HG03432 (cell line): ENCODE measurements around the gene DPH3.
"Not testable (repeated sequence)": the region's sequence is repeated elsewhere in the genome, so short reads cannot be mapped to it uniquely, and the experiment has no call there.

Experiments used
- ATAC-seq: cut with Tn5 transposase; IDR thresholded peaks from one replicate; pipeline ENCODE4 v1.9.1; 2021; ENCODE audit warnings: mild to moderate bottlenecking, moderate library complexity; ENCODE audit not compliant: unreplicated experiment

DPH3 gene

GRCh38 chr3:16264708-16265454 lies at the start of gene DPH3, which contains the start of gene OXNAD1:
DPH3 (minus strand) TSS chr3:16264943; CDS start chr3:16264876, 67 bp downstream.
OXNAD1 (plus strand) TSS chr3:16265212; CDS start chr3:16270953, 5,741 bp downstream.
- ATAC-seq = peak; percentile 99

- no peak for ATAC-seq
Measured at GRCh38 chr3:16313886-16314645, 49.3 kb upstream of the DPH3 start.

GRCh38 chr3:16311960-16312451 lies 47.3 kb upstream of the DPH3 start:
- ATAC-seq = peak; percentile 59

DNA sequence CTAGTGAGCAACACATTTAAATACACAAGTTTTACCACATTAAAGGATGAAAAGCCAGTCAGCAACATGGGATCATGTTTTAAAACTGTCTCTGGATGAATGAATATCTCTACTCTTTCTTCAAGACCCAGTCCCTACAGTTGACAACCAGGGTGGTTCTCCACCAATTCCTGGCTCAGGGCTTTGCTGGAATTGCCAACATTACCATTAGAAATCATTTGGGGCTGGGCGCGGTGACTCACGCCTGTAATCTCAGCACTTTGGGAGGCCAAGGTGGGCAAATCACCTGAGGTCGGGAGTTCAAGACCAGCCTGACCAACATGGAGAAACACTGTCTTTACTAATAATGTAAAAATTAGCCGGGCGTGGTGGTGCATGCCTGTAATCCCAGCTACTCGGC lies 45.7 kb upstream of the DPH3 start:
- not testable (repeated sequence) for ATAC-seq

DNA sequence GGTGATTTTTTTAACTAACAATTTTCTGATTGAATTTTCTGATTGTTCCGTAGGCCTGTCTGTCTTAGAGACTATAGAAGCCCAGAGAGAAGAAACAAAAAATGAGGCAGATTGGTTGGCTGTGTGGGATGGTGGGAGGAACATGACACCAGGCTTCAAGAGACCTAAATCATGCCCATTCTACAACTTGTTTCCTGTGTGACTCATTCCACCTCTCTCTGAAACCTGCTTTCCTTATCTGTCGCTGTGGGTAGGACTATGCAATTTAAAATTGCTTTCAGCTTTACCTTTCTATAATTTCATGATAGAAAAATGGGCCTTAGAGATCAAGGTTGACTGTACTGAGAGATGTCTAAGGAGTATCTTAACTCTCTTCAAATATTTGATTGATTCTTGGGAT lies 44.8 kb upstream of the DPH3 start:
- ATAC-seq = peak; percentile 94

- ATAC-seq = no peak
Measured at GRCh38 chr3:16308727-16309126, 44.0 kb upstream of the DPH3 start.

GRCh38 chr3:16307832-16308531 lies 43.2 kb upstream of the DPH3 start:
- ATAC-seq = no peak

GRCh38 chr3:16305111-16305541 lies 40.4 kb upstream of the DPH3 start:
- no peak for ATAC-seq

DNA sequence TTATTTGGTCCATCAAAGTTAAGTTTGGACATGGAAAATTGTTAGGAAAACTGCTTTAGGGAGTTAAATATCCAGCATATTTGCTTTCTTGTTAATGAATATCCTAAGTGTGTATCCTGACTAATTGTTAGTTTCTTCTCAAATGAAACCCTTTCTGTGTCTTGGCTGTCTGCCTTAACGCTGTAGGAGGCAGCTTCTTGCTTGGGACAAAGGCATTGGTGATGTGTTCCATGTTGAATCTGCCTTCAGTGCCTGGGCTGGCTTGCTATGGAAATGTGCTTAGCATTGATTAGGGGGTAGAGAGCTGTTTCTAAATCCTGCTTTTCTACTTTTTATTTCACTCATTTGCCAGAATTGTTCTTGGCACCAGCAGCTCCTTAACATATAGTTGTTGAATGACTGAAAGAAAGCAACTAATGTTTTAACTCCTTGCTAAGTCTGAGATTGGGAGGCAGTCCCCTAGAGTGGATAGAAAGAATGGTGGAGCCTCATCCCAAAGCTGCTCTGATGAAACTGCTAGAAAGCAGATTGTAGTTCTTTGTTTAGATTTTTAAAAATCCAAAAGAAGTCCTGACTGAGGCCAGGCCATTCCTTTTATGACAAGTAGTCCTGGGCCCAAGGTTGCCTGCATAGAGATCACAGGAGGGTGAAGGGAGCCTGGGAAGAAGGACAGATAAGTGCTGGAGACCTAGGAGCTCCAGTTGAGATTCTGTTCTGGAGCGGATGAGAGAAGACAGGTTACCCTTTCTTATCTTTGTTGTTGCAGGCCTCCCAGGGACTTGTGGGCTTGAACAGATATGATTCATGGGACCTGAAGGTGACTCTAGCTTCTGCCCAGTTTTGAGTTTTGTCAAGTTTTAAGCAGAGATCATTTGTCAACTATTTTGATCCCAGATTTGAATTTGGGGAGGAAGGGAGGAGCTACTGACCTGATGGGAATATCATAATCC lies 39.6 kb upstream of the DPH3 start:
- ATAC-seq = no peak

DNA sequence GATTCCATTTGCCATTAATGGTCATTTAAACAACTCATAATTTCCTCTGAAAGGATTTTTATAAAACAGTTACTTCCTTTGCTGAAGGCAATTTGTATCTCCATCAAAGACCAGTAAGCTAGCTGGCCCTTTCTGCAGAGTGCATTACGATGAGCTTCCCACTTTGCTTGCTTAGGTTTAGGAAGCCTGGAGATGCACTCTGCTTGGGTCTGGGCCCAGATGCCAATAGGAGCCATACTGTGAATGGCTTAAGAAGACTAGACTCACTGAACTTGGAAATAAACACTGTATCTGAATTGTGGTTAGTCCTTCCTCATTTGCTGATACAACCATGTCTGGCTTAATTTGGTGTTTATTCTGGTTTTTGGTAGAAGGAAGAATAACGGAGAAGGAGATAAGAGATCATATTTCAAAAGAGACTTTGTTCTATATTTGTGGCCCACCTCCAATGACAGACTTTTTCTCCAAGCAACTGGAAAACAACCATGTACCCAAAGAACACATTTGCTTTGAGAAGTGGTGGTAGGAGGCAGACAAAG lies 38.4 kb upstream of the DPH3 start:
- ATAC-seq = no peak

DNA sequence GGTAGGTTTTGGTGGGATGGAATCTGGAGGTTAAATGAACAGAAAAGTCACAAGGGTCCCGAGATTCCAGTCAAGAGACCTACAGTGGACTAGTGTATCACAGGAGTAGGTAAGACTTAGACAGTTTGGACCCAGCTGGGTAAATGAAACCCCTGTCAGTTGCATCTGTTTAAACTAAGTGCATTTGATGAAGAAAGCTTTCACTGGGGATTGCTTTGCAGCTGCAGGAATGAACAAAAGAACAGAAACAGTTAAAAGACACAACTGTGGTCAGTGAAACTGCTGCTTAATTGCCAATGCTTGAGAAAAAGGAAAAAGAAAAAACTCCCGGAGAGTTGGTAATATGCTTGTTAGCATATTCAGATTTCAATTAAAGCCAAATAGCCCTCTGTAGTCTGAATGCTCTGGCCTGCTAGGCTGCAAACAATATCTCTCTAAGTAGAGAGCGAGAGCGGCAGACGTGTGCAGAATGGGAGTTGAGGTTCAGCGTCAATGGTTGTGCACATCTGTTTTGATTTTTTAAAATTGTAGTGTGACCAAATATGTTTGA lies 37.4 kb upstream of the DPH3 start:
- no peak for ATAC-seq

GRCh38 chr3:16301507-16301906 lies 36.8 kb upstream of the DPH3 start:
- no peak for ATAC-seq

DNA sequence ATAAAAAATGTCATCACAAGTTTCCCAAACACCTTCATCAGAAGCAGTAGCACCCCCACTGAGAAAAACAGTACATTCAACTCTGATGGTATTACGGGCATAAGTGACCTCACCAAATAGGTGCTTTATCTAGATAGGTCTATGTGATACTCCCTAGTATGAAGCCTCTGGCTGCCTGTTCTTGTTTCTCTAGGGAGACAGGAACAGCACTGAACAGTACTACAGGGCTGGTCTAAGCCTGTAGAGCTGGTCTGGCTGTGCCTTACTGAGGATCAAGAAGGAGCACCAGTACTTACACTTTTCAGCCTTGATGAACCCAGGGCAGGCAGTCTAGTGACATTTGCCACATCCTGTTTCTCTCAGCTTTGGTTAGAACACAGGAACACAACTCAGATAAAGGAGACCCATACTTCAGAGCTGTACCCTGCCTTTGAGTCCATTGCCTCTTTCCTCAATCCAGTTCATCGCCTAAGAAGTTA lies 36.2 kb upstream of the DPH3 start:
- peak; percentile 75 for ATAC-seq

DNA sequence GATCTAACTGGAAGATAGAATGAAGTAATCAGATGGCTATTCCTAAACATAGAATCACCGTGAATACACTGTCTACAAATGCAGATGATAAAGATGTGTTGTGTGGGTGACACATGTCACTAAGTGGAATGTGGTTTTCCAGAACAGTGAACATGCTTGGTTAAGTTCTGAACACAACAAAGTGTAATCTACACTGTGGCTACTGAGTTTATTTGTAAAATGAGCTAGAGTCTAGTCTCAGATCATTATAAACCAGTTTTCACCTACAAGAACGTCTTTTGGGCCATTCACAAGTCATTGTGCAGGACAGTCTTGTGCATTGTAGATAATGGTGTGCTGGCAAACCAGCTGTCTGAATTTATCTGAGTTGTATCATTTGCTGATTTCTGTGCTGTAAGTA lies 35.6 kb upstream of the DPH3 start:
- ATAC-seq = peak; percentile 64

GRCh38 chr3:16299746-16300145 lies 35.0 kb upstream of the DPH3 start:
- no peak for ATAC-seq

- no peak for ATAC-seq
Measured at GRCh38 chr3:16298891-16299290, 34.1 kb upstream of the DPH3 start.

GRCh38 chr3:16297997-16298885 lies 33.5 kb upstream of the DPH3 start:
- ATAC-seq = no peak

DNA sequence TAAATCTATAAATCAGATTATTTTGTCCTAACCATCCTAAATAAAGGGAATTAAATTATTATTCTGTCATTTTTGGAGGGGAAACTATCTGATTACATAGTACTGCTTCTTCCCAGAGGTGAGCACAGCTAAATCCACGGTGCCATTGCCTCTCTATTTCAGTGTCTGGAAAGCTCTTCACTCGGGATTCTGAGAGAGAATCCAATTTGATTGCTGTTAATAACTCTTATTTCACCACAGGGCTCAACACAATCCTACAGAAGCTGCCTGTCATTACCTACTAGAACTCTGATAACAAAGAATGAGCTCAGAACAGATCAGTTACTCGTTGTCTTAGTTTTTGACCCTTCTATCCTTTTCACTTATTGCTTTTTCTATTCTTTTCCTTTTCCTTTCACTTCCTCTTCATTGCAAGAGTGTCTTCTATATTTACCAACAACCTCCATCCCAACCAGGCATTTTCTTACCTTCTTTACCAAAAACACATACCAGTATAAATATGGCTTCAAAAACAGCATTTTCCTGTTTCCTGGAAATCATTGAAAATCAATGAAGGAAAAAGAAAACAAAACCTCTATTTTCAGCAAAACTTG lies 30.7 kb upstream of the DPH3 start:
- ATAC-seq = no peak
